GM18873 (cell line): ENCODE results near the gene B4GALNT4.
"Not testable (repeated sequence)": the region's sequence is repeated elsewhere in the genome, so short reads cannot be mapped to it uniquely, and the experiment has no call there.

Experiments
- ATAC-seq: cut with Tn5 transposase; IDR thresholded peaks from one replicate; pipeline ENCODE4 v1.9.1; 2021; ENCODE audit warnings: mild to moderate bottlenecking, moderate library complexity, moderate number of reproducible peaks; ENCODE audit not compliant: unreplicated experiment, low FRiP score

B4GALNT4 gene

DNA sequence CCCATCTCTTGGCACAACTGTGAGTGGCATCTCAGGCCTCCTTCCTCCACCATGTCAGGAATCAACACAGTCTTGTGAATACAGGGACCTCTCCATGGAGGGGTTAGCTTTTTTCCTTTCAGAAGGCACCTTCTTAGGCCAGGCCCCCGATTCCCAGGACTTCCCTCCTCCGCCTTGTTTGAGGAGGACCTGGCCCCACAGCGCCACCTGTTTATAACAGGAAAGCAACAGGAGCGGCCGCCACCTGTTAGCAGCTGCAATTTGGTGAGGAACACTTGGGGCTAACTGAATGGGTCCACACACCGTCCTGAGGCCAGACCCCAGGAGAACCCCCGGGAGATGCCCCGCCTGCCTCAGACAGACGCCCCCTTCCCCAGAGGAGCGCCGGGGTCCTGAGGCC lies 20.9 kb downstream of the B4GALNT4 start:
- ATAC-seq: no peak

DNA sequence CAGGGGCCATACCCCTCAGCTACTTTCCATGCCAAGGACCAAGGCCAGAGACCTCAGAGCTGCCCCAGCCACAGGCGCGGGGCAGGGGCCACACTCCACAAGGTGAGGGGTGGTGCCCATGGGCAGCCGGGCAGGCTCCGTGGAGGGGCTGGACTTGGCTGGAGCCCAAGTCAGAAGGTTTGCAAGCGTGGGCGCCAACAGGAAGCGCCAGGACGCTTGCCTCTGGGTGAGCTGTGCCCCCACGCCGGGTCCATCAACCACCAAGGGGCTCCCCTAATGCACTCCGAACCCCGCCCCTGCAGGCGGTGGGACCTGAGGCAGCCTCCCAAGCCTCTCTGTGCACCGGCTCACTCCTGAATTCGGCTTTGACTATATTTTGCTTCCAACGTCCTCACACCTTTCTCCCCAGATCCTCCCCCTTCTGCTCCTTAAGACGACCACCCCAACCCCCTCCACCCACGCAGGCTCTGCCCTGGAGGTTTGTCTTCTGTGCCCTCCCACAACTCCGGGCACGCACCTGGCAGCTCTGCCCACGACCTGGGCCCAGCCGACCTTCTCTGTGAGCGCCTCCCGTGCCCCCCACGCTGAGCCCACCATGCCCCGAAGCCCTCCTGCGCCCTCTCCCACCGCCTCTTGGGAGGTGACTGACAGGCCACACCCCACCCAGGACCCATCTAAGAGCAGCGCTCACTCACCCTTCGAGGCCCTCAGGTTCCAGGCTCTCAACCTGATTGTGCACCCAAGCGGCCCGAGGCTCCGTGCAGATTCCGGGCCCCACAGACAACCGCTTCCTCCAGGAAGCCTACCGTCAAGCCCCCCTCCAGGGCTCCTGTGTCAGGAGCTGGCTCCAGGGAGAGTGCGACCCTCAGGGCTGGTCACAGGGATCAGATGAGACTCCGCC lies 22.1 kb downstream of the B4GALNT4 start:
- no peak for ATAC-seq

DNA sequence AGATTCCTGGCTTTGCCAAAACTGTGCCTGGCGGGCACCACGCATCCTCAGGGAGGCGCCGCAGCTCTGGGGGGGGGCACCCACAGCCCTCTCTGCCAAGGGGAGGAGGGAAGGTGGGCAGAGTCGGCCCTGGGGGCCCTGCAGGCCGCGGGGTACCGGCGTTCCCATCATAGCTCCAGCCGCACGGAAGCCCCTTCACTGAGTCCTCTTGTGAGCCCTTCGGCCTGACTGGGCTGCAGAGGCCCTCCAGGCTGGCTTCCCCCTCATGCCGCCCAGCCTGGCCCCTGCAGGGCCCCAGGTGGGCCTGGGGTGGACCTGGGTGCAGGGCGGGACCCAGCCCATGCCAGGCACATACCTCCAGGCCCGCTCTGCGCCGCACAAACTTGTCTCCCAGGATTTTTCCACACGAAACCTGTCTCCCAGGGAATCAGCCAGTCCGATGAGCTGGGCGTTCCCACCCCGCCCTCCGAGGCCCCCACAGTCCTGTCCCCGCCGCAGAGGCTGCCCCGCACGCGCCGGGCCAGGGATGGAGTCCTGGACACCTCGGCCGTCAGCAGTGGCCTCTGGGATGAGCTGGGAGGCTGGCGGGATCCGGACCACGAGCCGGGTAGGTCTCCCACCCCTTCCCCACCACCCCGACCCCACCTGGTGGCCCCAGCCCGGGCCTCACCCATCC lies 22.9 kb downstream of the B4GALNT4 start:
- ATAC-seq: no peak

DNA sequence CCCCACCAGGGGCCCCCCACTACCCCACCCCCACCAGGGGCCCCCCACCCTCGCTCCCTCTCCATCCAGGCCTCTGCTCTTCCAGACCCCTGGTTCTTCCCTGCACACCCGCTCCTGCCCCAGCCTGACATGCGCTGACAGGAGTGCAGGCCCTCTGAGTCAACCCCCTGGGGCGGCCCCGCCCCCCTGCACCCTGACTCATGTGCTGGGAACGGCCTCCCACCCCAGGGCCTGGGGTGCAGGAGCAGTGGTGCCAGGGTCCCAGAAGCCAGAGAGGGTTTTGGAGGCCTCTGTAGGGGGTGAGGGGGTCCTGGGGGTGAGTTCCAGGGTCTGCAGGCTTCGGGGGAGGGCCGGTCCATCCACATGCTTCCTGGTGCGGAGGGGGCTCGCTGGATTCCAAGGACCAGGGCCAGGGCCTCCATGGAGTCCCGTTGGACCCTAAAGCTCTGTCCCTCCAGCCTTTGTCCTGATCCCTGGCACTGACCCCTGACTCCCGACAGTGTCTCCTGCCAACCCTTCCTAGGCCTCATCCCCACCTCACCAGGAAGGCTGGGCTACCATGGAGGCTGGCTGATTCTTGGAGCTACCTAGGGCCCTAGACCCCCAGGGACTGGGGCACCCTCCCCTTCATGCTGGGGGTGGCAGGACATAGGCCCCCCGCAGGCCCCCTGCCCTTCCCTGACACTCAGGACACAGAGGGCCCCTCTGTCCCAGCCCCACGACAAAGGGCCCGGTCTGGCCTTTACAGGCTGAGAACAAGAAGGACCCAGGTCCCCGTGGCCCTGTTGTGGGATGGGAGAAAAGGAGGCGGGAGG lies 24.1 kb downstream of the B4GALNT4 start:
- no peak for ATAC-seq

DNA sequence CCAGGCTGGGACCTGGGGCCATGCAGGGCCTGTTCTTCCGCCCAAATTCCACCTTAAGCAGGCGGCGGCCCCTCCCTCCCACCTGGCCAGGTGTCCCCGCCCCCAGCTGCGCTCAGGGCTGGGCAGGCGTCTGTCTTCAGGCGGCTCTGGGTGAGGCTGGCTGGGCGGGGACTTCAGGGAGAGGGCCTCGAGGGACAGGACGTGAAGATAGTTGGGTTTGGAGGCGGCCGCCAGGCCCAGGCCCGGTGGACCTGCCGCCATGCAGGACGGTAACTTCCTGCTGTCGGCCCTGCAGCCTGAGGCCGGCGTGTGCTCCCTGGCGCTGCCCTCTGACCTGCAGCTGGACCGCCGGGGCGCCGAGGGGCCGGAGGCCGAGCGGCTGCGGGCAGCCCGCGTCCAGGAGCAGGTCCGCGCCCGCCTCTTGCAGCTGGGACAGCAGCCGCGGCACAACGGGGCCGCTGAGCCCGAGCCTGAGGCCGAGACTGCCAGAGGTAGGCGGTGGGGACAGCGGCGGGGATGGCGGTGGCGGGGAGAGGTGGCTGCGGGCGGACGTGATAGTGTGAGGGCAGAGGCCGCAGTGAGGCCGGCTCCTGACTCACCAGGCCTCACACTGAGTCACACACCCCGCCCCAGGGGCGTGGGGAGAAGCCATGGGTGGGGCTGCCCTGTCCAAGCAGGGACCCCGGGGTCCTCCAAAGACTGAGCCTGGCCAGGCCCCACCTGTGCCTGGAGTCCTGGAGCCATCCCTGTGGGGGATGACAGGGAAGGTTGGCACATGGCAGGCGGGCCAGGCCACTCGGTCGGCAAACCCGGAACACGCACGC lies 24.9 kb downstream of the B4GALNT4 start, which contains the start of gene PKP3:
Gene PKP3 (plus strand): TSS at position 176 of the 824 bp plus-strand sequence. CDS start 84 bp downstream, at position 260.
- no peak for ATAC-seq

DNA sequence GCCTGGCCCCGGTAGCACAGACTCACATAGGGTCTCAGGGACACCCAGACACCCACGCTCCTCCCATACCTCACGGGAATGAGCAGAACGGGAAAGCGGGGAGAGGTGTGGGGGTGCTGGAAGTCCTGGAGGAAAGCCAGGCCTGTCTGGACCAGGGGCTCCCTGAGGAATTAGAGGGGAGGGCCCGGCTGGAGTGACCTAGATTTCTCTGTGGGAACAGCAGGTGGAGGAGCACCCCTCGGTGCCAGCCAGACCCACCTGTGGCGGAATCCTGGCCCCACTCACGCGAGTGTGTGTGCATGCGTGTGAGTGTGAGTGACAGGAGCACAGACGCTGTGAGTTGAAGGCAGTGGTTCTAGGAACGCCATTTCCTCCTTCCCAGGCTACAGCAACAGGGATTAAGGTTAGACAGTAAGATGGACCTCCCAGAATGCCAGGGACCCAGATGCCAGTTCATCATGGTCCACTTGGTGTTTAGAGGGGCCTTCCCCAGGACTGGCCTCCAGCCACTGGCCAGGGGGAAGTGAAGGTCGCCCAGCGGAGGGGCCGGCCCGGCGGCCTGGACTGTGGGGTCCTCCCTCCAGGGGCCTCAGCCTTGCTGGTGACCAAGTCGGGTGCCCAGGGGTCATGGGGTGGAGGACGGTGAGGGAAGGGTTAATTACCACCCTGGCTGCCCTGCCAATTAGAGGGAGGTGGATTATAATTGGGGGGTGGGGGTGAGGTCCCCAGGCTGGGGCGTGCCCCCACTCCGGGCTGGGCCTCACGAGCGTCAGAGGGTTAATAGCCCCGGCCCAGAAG lies 25.8 kb downstream of the B4GALNT4 start:
- no peak for ATAC-seq

DNA sequence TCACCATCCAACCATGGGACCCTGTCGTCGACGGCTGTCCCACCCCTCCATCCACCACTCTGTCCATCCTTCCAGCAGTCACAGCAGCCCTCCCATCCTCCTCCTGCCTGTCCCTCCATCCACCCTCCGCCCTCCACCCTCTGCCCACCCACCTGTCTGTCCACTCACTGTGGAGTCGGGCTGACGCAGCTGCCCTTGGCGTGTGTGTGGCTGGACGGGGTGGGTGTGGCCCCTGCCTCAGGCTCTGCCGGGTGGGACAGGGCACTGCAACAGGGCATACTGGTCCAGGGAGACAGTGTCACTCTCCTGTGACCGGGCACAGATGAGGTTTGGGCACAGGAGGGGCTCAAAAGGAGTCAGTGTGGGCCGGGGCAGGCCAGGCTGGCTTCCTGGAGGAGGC lies 26.6 kb downstream of the B4GALNT4 start:
- no peak for ATAC-seq

DNA sequence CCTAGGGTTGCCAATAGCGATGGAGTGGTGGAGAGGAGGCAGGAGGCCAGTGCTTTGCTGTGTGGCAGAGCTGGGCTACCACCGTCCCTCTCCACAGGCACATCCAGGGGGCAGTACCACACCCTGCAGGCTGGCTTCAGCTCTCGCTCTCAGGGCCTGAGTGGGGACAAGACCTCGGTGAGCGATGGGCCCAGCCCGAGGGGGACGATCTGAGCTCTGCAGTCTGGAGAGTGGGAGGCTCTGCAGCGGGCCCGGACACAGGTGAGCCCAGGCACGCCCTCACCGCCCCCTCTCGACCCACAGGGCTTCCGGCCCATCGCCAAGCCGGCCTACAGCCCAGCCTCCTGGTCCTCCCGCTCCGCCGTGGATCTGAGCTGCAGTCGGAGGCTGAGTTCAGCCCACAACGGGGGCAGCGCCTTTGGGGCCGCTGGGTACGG lies 27.2 kb downstream of the B4GALNT4 start:
- ATAC-seq: no peak

DNA sequence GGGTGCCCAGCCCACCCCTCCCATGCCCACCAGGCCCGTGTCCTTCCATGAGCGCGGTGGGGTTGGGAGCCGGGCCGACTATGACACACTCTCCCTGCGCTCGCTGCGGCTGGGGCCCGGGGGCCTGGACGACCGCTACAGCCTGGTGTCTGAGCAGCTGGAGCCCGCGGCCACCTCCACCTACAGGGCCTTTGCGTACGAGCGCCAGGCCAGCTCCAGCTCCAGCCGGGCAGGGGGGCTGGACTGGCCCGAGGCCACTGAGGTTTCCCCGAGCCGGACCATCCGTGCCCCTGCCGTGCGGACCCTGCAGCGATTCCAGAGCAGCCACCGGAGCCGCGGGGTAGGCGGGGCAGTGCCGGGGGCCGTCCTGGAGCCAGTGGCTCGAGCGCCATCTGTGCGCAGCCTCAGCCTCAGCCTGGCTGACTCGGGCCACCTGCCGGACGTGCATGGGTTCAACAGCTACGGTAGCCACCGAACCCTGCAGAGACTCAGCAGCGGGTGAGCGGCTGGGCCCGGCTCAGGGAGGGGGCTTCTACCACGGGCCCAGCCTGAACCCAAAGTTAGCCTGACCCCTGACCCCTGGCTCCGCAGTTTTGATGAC lies 27.7 kb downstream of the B4GALNT4 start:
- no peak for ATAC-seq

DNA sequence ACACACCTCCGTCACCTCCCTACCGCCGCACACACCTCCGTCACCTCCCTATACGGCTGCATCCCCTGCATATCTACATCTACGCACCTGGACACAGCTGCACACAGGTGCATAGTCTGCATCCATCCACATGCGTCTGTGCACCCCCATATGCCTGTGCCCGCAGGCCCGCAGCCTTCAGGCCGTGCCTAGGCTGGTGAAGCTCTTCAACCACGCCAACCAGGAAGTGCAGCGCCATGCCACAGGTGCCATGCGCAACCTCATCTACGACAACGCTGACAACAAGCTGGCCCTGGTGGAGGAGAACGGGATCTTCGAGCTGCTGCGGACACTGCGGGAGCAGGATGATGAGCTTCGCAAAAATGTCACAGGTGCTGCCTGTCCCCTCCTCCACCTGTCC lies 29.5 kb downstream of the B4GALNT4 start:
- ATAC-seq: no peak

DNA sequence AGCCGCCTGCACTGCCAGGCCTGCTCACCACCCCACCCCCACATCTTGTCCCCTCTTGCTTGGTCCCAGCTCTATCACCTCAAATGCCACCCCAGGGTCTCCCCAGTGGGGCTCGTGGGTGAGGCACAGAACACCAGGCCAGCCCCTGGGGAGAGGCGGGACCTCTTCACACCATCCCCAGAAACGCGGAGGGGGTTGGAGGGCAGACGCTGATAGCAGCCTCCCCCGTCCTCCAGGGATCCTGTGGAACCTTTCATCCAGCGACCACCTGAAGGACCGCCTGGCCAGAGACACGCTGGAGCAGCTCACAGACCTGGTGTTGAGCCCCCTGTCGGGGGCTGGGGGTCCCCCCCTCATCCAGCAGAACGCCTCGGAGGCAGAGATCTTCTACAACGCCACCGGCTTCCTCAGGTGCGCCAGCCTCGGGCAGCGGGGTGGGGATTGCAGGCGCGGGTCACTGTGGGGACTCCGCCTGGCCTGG lies 30.5 kb downstream of the B4GALNT4 start:
- ATAC-seq: no peak

DNA sequence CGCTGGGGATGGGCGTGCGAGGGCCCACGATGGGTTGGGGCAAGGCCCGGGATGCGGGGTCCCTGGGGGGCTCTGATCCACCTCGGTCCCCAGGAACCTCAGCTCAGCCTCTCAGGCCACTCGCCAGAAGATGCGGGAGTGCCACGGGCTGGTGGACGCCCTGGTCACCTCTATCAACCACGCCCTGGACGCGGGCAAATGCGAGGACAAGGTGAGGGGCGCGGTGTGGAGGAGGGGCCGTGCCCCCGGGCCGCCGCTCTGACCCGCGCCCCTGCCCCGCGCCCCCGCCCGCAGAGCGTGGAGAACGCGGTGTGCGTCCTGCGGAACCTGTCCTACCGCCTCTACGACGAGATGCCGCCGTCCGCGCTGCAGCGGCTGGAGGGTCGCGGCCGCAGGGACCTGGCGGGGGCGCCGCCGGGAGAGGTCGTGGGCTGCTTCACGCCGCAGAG lies 31.0 kb downstream of the B4GALNT4 start:
- no peak for ATAC-seq

DNA sequence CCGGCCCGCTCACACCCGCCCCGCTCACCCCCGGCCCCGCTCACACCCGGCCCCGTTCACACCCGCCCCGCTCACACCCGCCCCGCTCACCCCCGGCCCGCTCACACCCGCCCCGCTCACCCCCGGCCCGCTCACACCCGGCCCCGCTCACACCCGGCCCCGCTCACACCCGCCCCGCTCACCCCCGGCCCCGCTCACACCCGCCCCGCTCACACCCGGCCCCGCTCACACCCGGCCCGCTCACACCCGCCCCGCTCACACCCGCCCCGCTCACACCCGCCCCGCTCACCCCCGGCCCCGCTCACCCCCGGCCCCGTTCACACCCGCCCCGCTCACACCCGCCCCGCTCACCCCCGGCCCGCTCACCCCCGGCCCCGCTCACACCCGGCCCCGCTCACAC lies 31.9 kb downstream of the B4GALNT4 start:
- ATAC-seq: not testable (repeated sequence)

DNA sequence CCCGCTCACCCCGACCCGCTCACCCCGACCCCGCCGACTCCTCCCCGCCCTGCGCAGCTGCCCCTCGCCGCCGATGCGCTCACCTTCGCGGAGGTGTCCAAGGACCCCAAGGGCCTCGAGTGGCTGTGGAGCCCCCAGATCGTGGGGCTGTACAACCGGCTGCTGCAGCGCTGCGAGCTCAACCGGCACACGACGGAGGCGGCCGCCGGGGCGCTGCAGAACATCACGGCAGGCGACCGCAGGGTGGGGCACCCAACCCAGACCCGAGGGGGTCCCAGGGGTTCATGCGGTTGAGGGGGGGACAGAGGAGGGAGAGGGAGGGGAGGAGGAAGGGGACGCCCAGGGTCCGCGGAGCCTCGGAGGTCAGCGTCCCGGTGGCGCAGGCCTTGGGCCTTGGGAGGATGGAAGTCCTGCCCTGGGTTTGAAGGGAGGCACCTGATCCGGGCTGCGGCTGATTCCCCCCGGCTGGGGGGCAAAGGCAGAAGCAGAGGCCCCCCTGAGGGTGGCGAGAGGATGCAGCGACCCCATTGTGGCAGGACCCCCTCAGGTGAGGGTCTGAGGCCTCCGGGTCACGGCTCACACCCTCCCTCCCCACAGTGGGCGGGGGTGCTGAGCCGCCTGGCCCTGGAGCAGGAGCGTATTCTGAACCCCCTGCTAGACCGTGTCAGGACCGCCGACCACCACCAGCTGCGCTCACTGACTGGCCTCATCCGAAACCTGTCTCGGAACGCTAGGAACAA lies 33.9 kb downstream of the B4GALNT4 start:
- ATAC-seq: no peak

DNA sequence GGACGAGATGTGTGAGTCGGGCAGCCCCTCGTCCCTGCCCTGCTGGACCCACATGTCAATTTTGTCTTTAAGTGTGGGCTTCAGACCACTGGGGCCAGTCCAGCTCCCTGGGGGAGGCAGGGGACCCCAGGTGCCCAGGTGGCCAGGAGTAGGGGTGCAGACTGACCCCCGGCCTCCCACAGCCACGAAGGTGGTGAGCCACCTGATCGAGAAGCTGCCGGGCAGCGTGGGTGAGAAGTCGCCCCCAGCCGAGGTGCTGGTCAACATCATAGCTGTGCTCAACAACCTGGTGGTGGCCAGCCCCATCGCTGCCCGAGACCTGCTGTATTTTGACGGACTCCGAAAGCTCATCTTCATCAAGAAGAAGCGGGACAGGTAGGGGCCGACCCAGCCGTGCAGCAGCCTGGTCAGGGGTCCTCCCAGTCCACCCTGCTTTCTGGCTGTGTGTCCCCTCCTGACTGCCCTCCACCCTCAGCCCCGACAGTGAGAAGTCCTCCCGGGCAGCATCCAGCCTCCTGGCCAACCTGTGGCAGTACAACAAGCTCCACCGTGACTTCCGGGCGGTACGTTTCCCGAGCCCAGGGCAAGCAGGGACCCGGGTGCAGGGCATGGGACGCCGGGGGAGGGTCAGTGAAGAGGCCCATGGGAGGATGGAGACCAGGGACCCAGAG lies 34.6 kb downstream of the B4GALNT4 start:
- no peak for ATAC-seq

DNA sequence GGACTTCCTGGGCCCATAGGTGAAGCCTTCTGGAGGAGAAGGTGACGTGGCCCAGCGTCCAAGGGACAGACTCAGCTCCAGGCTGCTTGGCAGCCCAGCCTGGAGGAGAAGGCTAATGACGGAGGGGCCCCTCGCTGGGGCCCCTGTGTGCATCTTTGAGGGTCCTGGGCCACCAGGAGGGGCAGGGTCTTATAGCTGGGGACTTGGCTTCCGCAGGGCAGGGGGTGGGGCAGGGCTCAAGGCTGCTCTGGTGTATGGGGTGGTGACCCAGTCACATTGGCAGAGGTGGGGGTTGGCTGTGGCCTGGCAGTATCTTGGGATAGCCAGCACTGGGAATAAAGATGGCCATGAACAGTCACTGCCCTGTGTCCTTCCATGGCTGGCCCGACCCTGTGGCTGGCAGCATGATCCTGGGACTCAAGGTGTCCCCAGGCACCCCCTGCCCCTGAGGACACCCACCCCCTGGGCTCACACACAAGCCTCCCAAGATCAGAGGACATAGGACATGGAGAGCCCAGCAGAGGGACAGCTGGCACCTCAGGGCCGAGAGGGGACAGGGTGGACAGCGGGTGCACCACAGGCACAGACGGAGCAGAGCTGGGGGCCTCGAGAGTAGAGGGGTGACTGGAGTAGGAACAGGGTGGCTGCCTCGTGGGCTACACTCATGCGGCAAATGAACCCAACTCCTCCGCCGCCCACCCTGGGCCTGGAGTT lies 35.4 kb downstream of the B4GALNT4 start:
- ATAC-seq: no peak
